ENCODE measurements around the gene LIAS. TPM values are rescaled to one million over a fixed set of nuclear protein-coding genes. Genes with fewer than 3 reads are reported as not detected.

The LIAS gene
- total and polyA plus RNA-seq, 7 experiments from 2014 or later = 12.5 to 27.8 (median 16.4) TPM

Small RNAs within 50 kb of the gene (microRNA-seq; reads per million reads assigned to microRNA genes)
- gene MIR5591 (ENCODE audit: borderline microRNAs expressed) = not detected

Other genes with a start within 250 kb of the LIAS start
- gene RFC1, start 92.7 kb upstream of the LIAS start, total RNA-seq = 10 to 100 TPM; 62.4 to 66.4 (median 64.3) TPM
- 10 to 100 TPM; 33.8 to 56.2 TPM for gene RFC1, start 92.7 kb upstream of the LIAS start, polyA plus RNA-seq
- gene KLB, start 52.1 kb upstream of the LIAS start, total RNA-seq = not detected
- under 1 TPM in 1 of 2 donors, not detected in 1; 0.07 TPM for gene KLB, start 52.1 kb upstream of the LIAS start, polyA plus RNA-seq
- gene RPL9, start 134 bp upstream of the LIAS start, total RNA-seq = 1,000 to 10,000 TPM; 1,414 to 3,398 (median 2,567) TPM
- 1,000 to 10,000 TPM; 3,310 to 3,365 TPM for gene RPL9, start 134 bp upstream of the LIAS start, polyA plus RNA-seq
- gene UGDH, start 68.4 kb downstream of the LIAS start, total RNA-seq = 10 to 100 TPM in 3 of 5 experiments, 1 to 10 TPM in 2; 6.9 to 20.9 (median 17.7) TPM
- 10 to 100 TPM; 18.2 to 18.7 TPM for gene UGDH, start 68.4 kb downstream of the LIAS start, polyA plus RNA-seq
- gene SMIM14, start 179.8 kb downstream of the LIAS start, total RNA-seq = 10 to 100 TPM in 3 of 5 experiments, 1 to 10 TPM in 2; 4.6 to 15.1 (median 12.9) TPM
- gene SMIM14, start 179.8 kb downstream of the LIAS start, polyA plus RNA-seq = 10 to 100 TPM; 26.7 to 28.5 TPM
- gene UBE2K, start 239.1 kb downstream of the LIAS start, total RNA-seq = 10 to 100 TPM; 31.1 to 85.0 (median 43.7) TPM
- 10 to 100 TPM; 47.4 to 49.3 TPM for gene UBE2K, start 239.1 kb downstream of the LIAS start, polyA plus RNA-seq